Endothelial cell of umbilical vein (primary cell): ENCODE results near the gene PLOD2. TPM values are rescaled to one million over a fixed set of nuclear protein-coding genes. Genes with fewer than 3 reads are reported as not detected.

ENCODE experiments used
- BruUV-seq: library from RNA; stranded (reverse); fragments of 400-500 nt; replicated peaks from 2 replicates; lab custom pipeline; 2021; lab: Mats Ljungman, UMichigan
- CTCF ChIA-PET: fragments of 300-600, 350-600 bp; sonication (Branson Sonifier 250); formaldehyde crosslinking; loops from one replicate; lab custom pipeline; 2021; ENCODE audit warnings: antibody characterized with exemption, inconsistent platforms; lab: Charles Lee
- POLR2A ChIA-PET: fragments of 300-600, 350-600 bp; sonication (Branson Sonifier 250); formaldehyde crosslinking; loops from one replicate; lab custom pipeline; 2021; ENCODE audit warnings: antibody characterized with exemption, inconsistent platforms; lab: Charles Lee
- DNase-seq: peaks from one replicate; pipeline ENCODE4 v3.0.0-alpha.2; 2011; ENCODE audit warnings: low read depth, low spot score
- FAIRE-seq: peaks from 2 replicates; lab custom pipeline; 2011; peaks lifted over from hg19 to GRCh38; lab: Jason Lieb, UNC
- H2AFZ ChIP-seq: 2 replicates; pipeline ENCODE4 v1.6.0; 2012; ENCODE audit warnings: low read depth, low read length, control low read depth, inconsistent platforms
- H3K27ac ChIP-seq: 2 replicates; pipeline ENCODE4 v1.5.1; 2011; ENCODE audit warnings: low read depth, mild to moderate bottlenecking, control low read depth, low read length, moderate library complexity; ENCODE audit not compliant: insufficient read depth
- H3K27me3 ChIP-seq, 2 experiments: 2 replicates each; pipeline versions ENCODE4 v1.6.0 to v1.6.1; 2011; ENCODE audit warnings: low read length in 2 of 2, mixed read lengths in 1 of 2; ENCODE audit not compliant: control insufficient read depth in 2 of 2, insufficient read depth in 2 of 2
- H3K36me3 ChIP-seq, 2 experiments: 2 replicates in 1 of 2; 3 replicates in 1 of 2; pipeline ENCODE4 v1.5.1; 2011; ENCODE audit warnings: low read length in 2 of 2, mild to moderate bottlenecking in 1 of 2, moderate library complexity in 1 of 2; ENCODE audit not compliant: control insufficient read depth in 2 of 2, insufficient read depth in 2 of 2; ENCODE audit errors: extremely low read depth in 1 of 2
- H3K4me1 ChIP-seq: 3 replicates; pipeline ENCODE4 v1.5.1; 2011; ENCODE audit warnings: mild to moderate bottlenecking, low read length; ENCODE audit not compliant: control insufficient read depth, insufficient read depth; ENCODE audit errors: extremely low read depth
- H3K4me2 ChIP-seq: 2 replicates; pipeline ENCODE4 v1.6.1; 2011; ENCODE audit warnings: low read length, control low read depth, mixed read lengths; ENCODE audit not compliant: insufficient read depth
- H3K4me3 ChIP-seq, 3 experiments: fragments of 200-600 bp in 1 of 3; sonication (generic), shearing (Covaris generic) in 1 of 3; replicated peaks in 1 of 3; 2 replicates each; pipeline ENCODE4 v1.5.1; 2011 to 2016; ENCODE audit warnings: control low read depth in 3 of 3, low read length in 3 of 3, mild to moderate bottlenecking in 2 of 3, inconsistent platforms in 1 of 3, low read depth in 1 of 3, moderate library complexity in 1 of 3; ENCODE audit not compliant: insufficient read depth in 1 of 3
- H3K79me2 ChIP-seq: 2 replicates; pipeline ENCODE4 v1.6.0; 2012; ENCODE audit warnings: low read length, inconsistent platforms; ENCODE audit not compliant: control insufficient read depth, insufficient read depth
- H3K9ac ChIP-seq: replicated peaks from 2 replicates; pipeline ENCODE3; 2011; ENCODE audit warnings: low read length, control low read depth; ENCODE audit not compliant: insufficient read depth; ENCODE audit errors: extremely low read depth
- H3K9me1 ChIP-seq: replicated peaks from 3 replicates; pipeline ENCODE4 v1.6.0; 2011; ENCODE audit warnings: mild to moderate bottlenecking, low read length; ENCODE audit not compliant: control insufficient read depth, insufficient read depth; ENCODE audit errors: extremely low read depth
- H3K9me3 ChIP-seq: replicated peaks from 2 replicates; pipeline ENCODE4 v1.5.1; 2012; ENCODE audit warnings: low read length, inconsistent platforms; ENCODE audit not compliant: control insufficient read depth, insufficient read depth
- H4K20me1 ChIP-seq: replicated peaks from 2 replicates; pipeline ENCODE3; 2011; ENCODE audit warnings: mild to moderate bottlenecking, low read length; ENCODE audit not compliant: control insufficient read depth, insufficient read depth; ENCODE audit errors: extremely low read depth
- EZH2 ChIP-seq: IDR thresholded peaks from 2 replicates; pipeline ENCODE4 v1.6.1; 2012; ENCODE audit warnings: borderline replicate concordance, low read depth, mild to moderate bottlenecking, moderate library complexity, low read length, inconsistent platforms; ENCODE audit not compliant: severe bottlenecking
- FOS ChIP-seq: IDR thresholded peaks from 2 replicates; pipeline ENCODE4 v1.6.1; 2011; ENCODE audit warnings: mild to moderate bottlenecking, low read length, moderate library complexity, borderline replicate concordance; ENCODE audit not compliant: insufficient read depth
- GATA2 ChIP-seq: IDR thresholded peaks from 2 replicates; pipeline ENCODE4 v1.7.0; 2011; ENCODE audit warnings: low read depth, mild to moderate bottlenecking, moderate library complexity, mixed read lengths, low read length; ENCODE audit not compliant: insufficient read length, insufficient read depth
- JUN ChIP-seq: IDR thresholded peaks from 2 replicates; pipeline ENCODE4 v1.6.1; 2011; ENCODE audit warnings: borderline replicate concordance, low read depth; ENCODE audit not compliant: insufficient read length, insufficient read depth
- MAX ChIP-seq: IDR thresholded peaks from 2 replicates; pipeline ENCODE4 v1.6.1; 2011; ENCODE audit not compliant: insufficient read depth, insufficient read length
- MYC ChIP-seq: IDR thresholded peaks from one replicate; pipeline ENCODE4 v1.6.1; 2011; ENCODE audit warnings: mild to moderate bottlenecking, low read depth, low read length
- POLR2A ChIP-seq: IDR thresholded peaks from 2 replicates; pipeline ENCODE4 v1.6.1; 2012; ENCODE audit warnings: low read depth, mild to moderate bottlenecking, control low read depth, low read length
- POLR2AphosphoS5 ChIP-seq: IDR thresholded peaks from 2 replicates; pipeline ENCODE4 v1.6.1; 2012; ENCODE audit warnings: low read depth, mild to moderate bottlenecking, control low read depth, low read length, moderate library complexity; ENCODE audit not compliant: insufficient read depth
- dilution Hi-C: fragments of 300-500 bp; cut with MboI; formaldehyde crosslinking; loops from one replicate; pipeline ENCODE4 v1.15.0; 2019; ENCODE audit warnings: low sequenced_read_pairs; ENCODE audit not compliant: extremely low pct_ligation_motif_present
- intact Hi-C: fragments of 100-400 bp; cut with micrococcal nuclease; formaldehyde crosslinking; loops from one replicate; pipeline ENCODE4 v1.10.0; 2022
- polyA plus RNA-seq, 4 experiments: library from polyadenylated mRNA; depleted of rRNA in 3 of 4; stranded (reverse) in 3 of 4; unstranded in 1 of 4; fragments of >200 nt; gene quantifications; 2 replicates each; pipeline versions ENCODE4 v1.2.1 to v1.2.3, GENCODE V29; 2011 to 2012; ENCODE audit warnings: missing spikeins in 1 of 4
- total RNA-seq: library from RNA; stranded (reverse); gene quantifications from 2 replicates; pipeline ENCODE4 v1.2.3, GENCODE V29; 2021
- TF ChIP-seq, protein P1 (sequence below), 2 donors: IDR thresholded peaks; 1 replicate in 1 of 2; 2 replicates in 1 of 2; pipeline ENCODE4 v1.5.1; 2011; ENCODE audit warnings: low read length in 2 of 2, mild to moderate bottlenecking in 2 of 2, moderate library complexity in 2 of 2, control low read depth in 1 of 2, inconsistent platforms in 1 of 2, low read depth in 1 of 2; ENCODE audit not compliant: insufficient read depth in 1 of 2; ENCODE audit errors: extremely low read depth in 1 of 2

Gene PLOD2
- total and polyA plus RNA-seq, 2 donors (not counting 3 experiments of a cell fraction or from before 2014, with no cell fraction given): 36.1 to 193 TPM

GRCh38 chr3:146044046-146044445 lies 116.9 kb downstream of the PLOD2 start:
- H3K9me1 ChIP-seq: no peaks in the 10 kb centered on the region
- CTCF ChIA-PET: no interaction called here
- BruUV-seq: no TSS peak
- no peak overlapping the region for H2AFZ ChIP-seq
- FAIRE-seq: no peak
- H3K9ac ChIP-seq: no peak overlapping the region
- H3K27ac ChIP-seq: no peak overlapping the region
- no peaks in the 10 kb centered on the region for H3K9me3 ChIP-seq
- H3K36me3 ChIP-seq: no peaks in the 10 kb centered on the region
- dilution Hi-C loops (no loop called here), intact Hi-C loops (no loop called here)
- H3K4me2 ChIP-seq: no peak overlapping the region
- no peaks in the 10 kb centered on the region for H3K27me3 ChIP-seq
- no peaks in the 10 kb centered on the region for H4K20me1 ChIP-seq
- no peaks in the 10 kb centered on the region for H3K79me2 ChIP-seq
- H3K4me1 ChIP-seq: peaks cover 5% of the 10 kb centered on the region
- H3K4me3 ChIP-seq: no peak overlapping the region
- POLR2A ChIA-PET: no interaction called here
- TF ChIP-seq POLR2A (no peak), FOS (peak; percentile 21), MYC (no peak), JUN (no peak), GATA2 (peak; percentile 28)
- TF ChIP-seq, protein P1, sequence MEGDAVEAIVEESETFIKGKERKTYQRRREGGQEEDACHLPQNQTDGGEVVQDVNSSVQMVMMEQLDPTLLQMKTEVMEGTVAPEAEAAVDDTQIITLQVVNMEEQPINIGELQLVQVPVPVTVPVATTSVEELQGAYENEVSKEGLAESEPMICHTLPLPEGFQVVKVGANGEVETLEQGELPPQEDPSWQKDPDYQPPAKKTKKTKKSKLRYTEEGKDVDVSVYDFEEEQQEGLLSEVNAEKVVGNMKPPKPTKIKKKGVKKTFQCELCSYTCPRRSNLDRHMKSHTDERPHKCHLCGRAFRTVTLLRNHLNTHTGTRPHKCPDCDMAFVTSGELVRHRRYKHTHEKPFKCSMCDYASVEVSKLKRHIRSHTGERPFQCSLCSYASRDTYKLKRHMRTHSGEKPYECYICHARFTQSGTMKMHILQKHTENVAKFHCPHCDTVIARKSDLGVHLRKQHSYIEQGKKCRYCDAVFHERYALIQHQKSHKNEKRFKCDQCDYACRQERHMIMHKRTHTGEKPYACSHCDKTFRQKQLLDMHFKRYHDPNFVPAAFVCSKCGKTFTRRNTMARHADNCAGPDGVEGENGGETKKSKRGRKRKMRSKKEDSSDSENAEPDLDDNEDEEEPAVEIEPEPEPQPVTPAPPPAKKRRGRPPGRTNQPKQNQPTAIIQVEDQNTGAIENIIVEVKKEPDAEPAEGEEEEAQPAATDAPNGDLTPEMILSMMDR (IDR thresholded peaks at IDR 0.05; ENCODE audit: extremely low read depth in 1 of 2, insufficient read depth in 1 of 2, low read depth in 1 of 2, low read length in 2 of 2): no peak
- DNase-seq: no peak

DNA sequence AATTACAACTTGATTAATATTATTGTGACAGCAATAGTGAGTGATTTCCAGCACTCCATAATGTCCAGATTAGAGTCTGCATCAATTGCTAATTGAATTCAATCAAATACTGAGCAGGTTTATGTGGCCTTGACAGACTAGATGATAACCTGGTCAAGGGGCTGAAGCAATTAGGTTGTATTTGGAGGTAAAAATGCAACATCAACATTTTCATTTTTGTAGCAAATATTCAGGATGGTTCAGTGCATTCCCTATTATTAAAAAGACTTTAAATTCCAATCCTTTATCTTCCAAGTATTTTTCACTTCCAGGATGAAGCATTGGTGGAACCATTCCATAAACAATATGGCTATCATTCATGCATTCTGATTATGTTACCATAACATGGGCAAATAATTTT lies 120.4 kb downstream of the PLOD2 start:
- H3K9me3 ChIP-seq: no peaks in the 10 kb centered on the region
- no peaks in the 10 kb centered on the region for H3K9me1 ChIP-seq
- no peak overlapping the region for H3K4me3 ChIP-seq
- intact Hi-C loops (no loop called here), dilution Hi-C loops (no loop called here)
- TF ChIP-seq JUN (no peak), POLR2A (no peak), FOS (no peak), MYC (no peak), POLR2AphosphoS5 (no peak), MAX (no peak), EZH2 (no peak), GATA2 (no peak)
- TF ChIP-seq, protein P1 (IDR thresholded peaks at IDR 0.05; ENCODE audit: extremely low read depth in 1 of 2, insufficient read depth in 1 of 2, low read depth in 1 of 2, low read length in 2 of 2): no peak
- H3K4me1 ChIP-seq: no peaks in the 10 kb centered on the region
- no peaks in the 10 kb centered on the region for H4K20me1 ChIP-seq
- no peaks in the 10 kb centered on the region for H3K79me2 ChIP-seq
- H2AFZ ChIP-seq: no peak overlapping the region
- BruUV-seq: no TSS peak
- H3K4me2 ChIP-seq: no peak overlapping the region
- H3K36me3 ChIP-seq: no peaks in the 10 kb centered on the region
- no peak overlapping the region for H3K27ac ChIP-seq
- DNase-seq (no peak), FAIRE-seq (no peak)
- POLR2A ChIA-PET: no interaction called here
- H3K9ac ChIP-seq: no peak overlapping the region
- H3K27me3 ChIP-seq: no peaks in the 10 kb centered on the region
- CTCF ChIA-PET: no interaction called here
